ENCODE data around the gene ATP9A. TPM values are rescaled to one million over a fixed set of nuclear protein-coding genes. Genes with fewer than 3 reads are reported as not detected.

The ATP9A gene
- total and polyA plus RNA-seq, 2 of the 4 experiments (the other 2 are of a cell fraction) = 10.6 to 22.4 TPM

GRCh38 chr20:51612896-51613295 is 155.3 kb downstream of the ATP9A start:
- no peak overlapping the region for H3K56ac ChIP-seq (ENCODE audit: extremely low read depth, insufficient read depth, low read length)
- H3K9ac ChIP-seq (ENCODE audit: low read depth, low read length) = no peak overlapping the region
- H3K27me3 ChIP-seq (ENCODE audit: control insufficient read depth, insufficient read depth, low read length) = no peaks in the 10 kb centered on the region
- H4K8ac ChIP-seq (ENCODE audit: low read depth in 2 of 2, low read length in 2 of 2) = no peak overlapping the region
- no peak overlapping the region for H2BK15ac ChIP-seq (ENCODE audit: low read depth, low read length)
- H3K36me3 ChIP-seq (ENCODE audit: control insufficient read depth, insufficient read depth, low read length) = peaks cover 21% of the 10 kb centered on the region
- H3K4me1 ChIP-seq (ENCODE audit: control insufficient read depth, insufficient read depth, low read length) = no peaks in the 10 kb centered on the region; the same call in 1 of the 2 replicates
- H2AFZ ChIP-seq (replicated peaks; ENCODE audit: low read length, poor library complexity) = no peak overlapping the region
- H3K79me1 ChIP-seq (ENCODE audit: low read depth in 1 of 2, low read length in 2 of 2) = no peaks in the 10 kb centered on the region; a peak in 1 of 4 replicates
- no peak overlapping the region for H2BK20ac ChIP-seq (ENCODE audit: low read depth, low read length)
- dilution Hi-C loops (cut with HindIII; ENCODE audit: low sequenced_read_pairs, unreplicated experiment) (no loop called here), intact Hi-C loops (cut with micrococcal nuclease) (loop anchor here (5.0 kb wide), 1 partner anchor 631 kb away; no protein-coding TSS in a partner anchor), in situ Hi-C loops (cut with MboI; ENCODE audit: low sequenced_read_pairs) (no loop called here)
- H2AK5ac ChIP-seq (ENCODE audit: low read depth, low read length) = no peak overlapping the region
- H3K9me3 ChIP-seq (ENCODE audit: control insufficient read depth, insufficient read depth, low read length) = no peaks in the 10 kb centered on the region
- no peak overlapping the region for H2BK120ac ChIP-seq (ENCODE audit: low read depth, low read length)
- no peak overlapping the region for H2AK9ac ChIP-seq (replicated peaks; ENCODE audit: low read depth, low read length, poor library complexity)
- no peak overlapping the region for H3K18ac ChIP-seq (ENCODE audit: low read depth, low read length)
- POLR2A ChIA-PET (ENCODE audit: unreplicated experiment) = no interaction called here
- no peak overlapping the region for H3K23ac ChIP-seq (ENCODE audit: low read depth, low read length)
- TF ChIP-seq MAFK (IDR thresholded peaks at IDR 0.05; ENCODE audit: low read depth, low read length) (no peak), CHD1 (IDR thresholded peaks at IDR 0.05; ENCODE audit: low read depth, low read length) (no peak), MAZ (IDR thresholded peaks at IDR 0.05; ENCODE audit: borderline replicate concordance, low read depth, low read length) (no peak), CEBPB (IDR thresholded peaks at IDR 0.05; ENCODE audit: low read depth, low read length) (no peak), BHLHE40 (IDR thresholded peaks at IDR 0.05; ENCODE audit: low read depth, low read length) (no peak), POLR2A (IDR thresholded peaks at IDR 0.05; ENCODE audit: low read depth, low read length) (no peak), RAD21 (IDR thresholded peaks at IDR 0.05; ENCODE audit: low read length) (no peak), SMC3 (IDR thresholded peaks at IDR 0.05; ENCODE audit: low read depth, low read length) (no peak), RCOR1 (IDR thresholded peaks at IDR 0.05; ENCODE audit: insufficient replicate concordance, low read length) (no peak), RFX5 (IDR thresholded peaks at IDR 0.05; ENCODE audit: low read depth, low read length) (no peak), USF2 (IDR thresholded peaks at IDR 0.05; ENCODE audit: low read depth, low read length) (no peak), CTCF (conservative IDR thresholded peaks at IDR 0.05; ENCODE audit: low read depth, low read length) (no peak), MXI1 (IDR thresholded peaks at IDR 0.05; ENCODE audit: borderline replicate concordance, low read depth, low read length) (no peak), ELK1 (IDR thresholded peaks at IDR 0.05; ENCODE audit: borderline replicate concordance, low read depth, low read length) (no peak), NFE2L2 (IDR thresholded peaks at IDR 0.05; ENCODE audit: low read depth, low read length) (no peak), FOS (IDR thresholded peaks at IDR 0.05; ENCODE audit: low read depth, low read length) (no peak)
- H4K20me1 ChIP-seq (ENCODE audit: insufficient read depth, low read length) = peaks cover 5% of the 10 kb centered on the region; the same call in 1 of the 2 replicates
- H3K4me3 ChIP-seq (ENCODE audit: insufficient read depth, low read depth, low read length) = no peak overlapping the region
- no peak overlapping the region for H4K5ac ChIP-seq (ENCODE audit: low read depth, low read length)
- CTCF ChIA-PET = no interaction called here
- peaks cover 3% of the 10 kb centered on the region for H3K9me1 ChIP-seq (ENCODE audit: insufficient read depth, low read length)
- no peak overlapping the region for H2BK5ac ChIP-seq (ENCODE audit: low read depth, low read length, poor library complexity, severe bottlenecking)
- 89% methylated on average over 3 of the region's 5 CpGs; no CpG with 5 or more reads in 1 of the 2 experiments for WGBS, 2 experiments (ENCODE audit: extremely low coverage in 2 of 2, insufficient read length in 1 of 2)
- no peak overlapping the region for H4K91ac ChIP-seq (ENCODE audit: insufficient read depth, low read depth, low read length)
- H3K4ac ChIP-seq (ENCODE audit: low read depth, low read length) = no peak overlapping the region
- H3K4me2 ChIP-seq (ENCODE audit: low read depth, low read length) = no peak overlapping the region
- H3K14ac ChIP-seq (replicated peaks; ENCODE audit: low read depth, low read length) = no peak overlapping the region
- ATAC-seq (ENCODE audit: low read depth) = no peak
- no TSS peak for BruUV-seq (replicated peaks)
- H3K27ac ChIP-seq (ENCODE audit: insufficient read depth, low read length) = no peak overlapping the region
- DNase-seq = no peak
